Dedifferentiated amniotic fluid mesenchymal stem cell (primary cell): Measurements from ENCODE around the gene EPHB1.
"Not testable (repeated sequence)": the region's sequence is repeated elsewhere in the genome, so short reads cannot be mapped to it uniquely, and the experiment has no call there.

Source experiments
- DNase-seq: peaks from one replicate; pipeline ENCODE4 v3.0.0-alpha.2; 2016; ENCODE audit errors: extremely low spot score

EPHB1 gene

DNA sequence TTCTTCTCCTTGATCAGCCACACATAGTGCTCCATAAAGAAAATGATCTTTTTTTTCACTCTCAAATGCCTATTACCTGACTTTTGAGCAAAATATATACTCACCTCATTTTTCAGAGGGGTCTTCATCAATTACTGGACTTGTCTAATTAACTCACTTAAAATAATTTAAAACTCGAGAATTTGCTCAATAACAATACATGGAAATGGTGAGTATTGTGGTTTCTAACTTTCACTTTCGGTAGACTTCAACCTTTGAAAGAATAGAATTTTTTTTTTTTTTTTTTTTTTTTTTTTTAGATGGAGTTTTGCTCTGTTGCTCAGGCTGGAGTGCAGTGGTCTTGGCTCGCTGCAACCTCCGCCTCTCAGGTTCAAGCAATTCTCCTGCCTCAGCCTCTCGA, 17.7 kb upstream of the EPHB1 start:
- DNase-seq: no peak

DNA sequence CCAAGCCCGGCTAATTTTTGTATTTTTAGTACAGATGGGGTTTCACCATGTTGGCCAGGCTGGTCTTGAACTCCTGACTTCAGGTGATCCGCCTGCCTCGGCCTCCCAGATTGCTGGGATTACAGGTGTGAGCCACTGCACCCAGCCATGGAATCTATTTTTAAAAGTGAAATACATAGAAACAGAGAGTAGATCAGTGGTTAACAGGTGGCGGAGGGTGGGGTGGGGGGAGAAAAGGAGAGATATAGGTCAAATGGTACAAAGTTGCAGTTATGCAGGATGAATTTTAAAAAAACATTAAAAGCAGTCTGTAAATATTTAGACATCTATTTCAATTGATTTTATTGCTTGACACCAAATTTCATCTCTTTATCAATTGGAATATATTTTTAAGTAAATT, 6.8 kb upstream of the EPHB1 start:
- DNase-seq: not testable (repeated sequence)

DNA sequence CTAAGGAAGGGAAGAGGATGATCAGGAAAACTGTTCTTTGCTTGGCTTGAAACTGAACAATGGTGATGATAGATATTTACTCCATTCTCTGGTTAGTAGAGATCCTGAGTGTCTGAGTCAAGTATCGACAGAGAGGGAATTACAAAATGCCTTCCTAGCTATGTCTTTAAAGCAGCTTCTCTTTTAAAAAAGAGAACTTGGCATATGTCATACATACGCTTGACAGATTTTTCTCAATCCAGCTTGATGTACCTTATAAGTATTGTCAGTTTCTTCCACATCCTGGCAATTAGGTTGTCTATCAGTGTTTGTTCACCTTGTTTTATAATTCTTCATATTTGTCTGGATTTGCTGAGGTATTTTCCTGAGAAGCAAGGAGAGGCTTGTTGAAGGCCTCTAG, 5.0 kb upstream of the EPHB1 start:
- DNase-seq: no peak

GRCh38 chr3:134791992-134792391, 3.1 kb upstream of the EPHB1 start:
- no peak for DNase-seq

- no peak for DNase-seq
Measured at GRCh38 chr3:134792700-134793099, 2.4 kb upstream of the EPHB1 start.

GRCh38 chr3:134793562-134793961, 1.5 kb upstream of the EPHB1 start:
- no peak for DNase-seq

DNA sequence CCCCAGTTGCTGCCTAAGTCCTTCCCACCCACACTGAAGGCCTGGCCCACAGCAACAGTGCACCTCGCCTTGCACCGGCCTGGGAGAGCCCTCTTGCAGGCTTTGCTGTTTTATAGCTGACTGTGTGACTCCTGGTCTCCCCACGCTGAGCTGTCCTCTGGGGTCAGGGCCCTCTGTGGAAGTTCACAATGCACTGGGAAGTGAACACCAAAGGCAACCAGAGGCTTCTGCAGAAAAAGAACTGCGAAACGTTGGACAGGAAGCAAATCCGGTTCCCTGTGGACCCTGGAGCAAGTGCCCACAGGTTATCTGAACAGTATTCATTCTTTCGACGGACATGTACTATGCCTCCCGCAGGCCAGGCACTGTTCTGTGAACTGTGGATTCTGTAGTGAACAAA, 737 bp upstream of the EPHB1 start:
- no peak for DNase-seq

GRCh38 chr3:134795746-134796280, 753 bp downstream of the EPHB1 start:
- no peak for DNase-seq

DNA sequence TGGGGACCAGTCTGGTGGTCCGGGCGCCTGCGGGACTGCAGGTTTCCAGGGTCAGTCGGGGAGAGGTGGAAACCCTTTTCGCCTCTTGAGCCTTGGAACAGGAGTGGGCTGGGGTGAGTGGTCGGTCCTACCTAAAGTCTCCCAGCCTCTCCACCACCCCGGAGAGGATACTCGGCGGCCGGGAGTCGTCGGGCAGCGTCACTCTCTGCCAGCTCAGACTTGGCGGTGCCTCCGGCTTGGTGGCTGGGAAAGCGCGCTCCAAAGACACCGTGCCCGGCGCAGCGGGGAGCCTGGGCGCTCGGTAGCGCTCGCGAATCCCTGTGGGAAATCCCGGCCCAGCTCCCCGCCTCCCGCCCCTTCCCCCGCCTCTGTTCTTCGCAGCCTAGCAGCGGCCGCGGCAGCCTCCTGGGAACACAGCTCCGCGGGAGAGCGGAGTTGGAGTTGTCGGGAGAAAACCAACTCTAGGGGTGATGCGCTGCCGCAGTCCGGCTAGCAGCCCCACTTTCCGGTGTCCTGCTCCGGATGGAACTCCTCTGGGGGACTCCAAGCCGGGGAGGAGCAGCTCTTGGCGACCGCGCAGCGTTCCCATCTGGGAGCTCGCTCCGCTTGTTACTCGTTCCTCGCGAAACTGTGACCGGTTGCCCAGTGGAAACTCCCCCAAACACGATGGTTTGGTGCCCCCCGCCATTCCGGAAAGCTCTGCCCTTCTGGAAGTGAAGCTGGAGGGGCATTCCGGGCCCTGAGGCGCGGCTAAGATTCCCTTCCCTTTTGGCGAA, 1.4 kb downstream of the EPHB1 start:
- no peak for DNase-seq

GRCh38 chr3:134797057-134797740, 2.1 kb downstream of the EPHB1 start:
- no peak for DNase-seq

GRCh38 chr3:134797741-134798451, 2.8 kb downstream of the EPHB1 start:
- no peak for DNase-seq

GRCh38 chr3:134798681-134799311, 3.7 kb downstream of the EPHB1 start:
- DNase-seq: no peak

- DNase-seq: peak; percentile 46
Measured at GRCh38 chr3:134799393-134799792, 4.3 kb downstream of the EPHB1 start.

GRCh38 chr3:134801204-134801958, 6.3 kb downstream of the EPHB1 start:
- no peak for DNase-seq

- no peak for DNase-seq
Measured at GRCh38 chr3:134802428-134803050, 7.5 kb downstream of the EPHB1 start.

GRCh38 chr3:134803051-134803505, 8.0 kb downstream of the EPHB1 start:
- no peak for DNase-seq

DNA sequence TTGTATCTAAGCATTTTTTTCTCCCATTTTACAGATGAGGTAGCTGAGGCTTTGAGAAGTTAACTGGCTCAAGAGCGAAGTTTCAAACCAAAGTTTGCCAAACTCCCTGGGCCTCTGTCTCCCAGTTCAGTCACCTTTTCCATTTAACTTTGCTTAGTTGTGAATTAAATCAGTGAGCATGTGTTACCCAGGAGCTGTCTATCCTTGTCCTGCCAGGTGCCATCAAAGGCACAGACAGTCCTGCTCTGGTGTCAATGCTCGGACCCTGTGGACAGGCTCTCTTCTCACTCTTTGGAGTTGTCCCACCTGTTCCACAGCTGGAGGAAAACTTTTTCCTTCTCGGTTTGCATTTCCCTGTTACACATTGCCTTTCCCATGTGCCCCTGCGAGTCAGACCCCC, 8.6 kb downstream of the EPHB1 start:
- DNase-seq: no peak

DNA sequence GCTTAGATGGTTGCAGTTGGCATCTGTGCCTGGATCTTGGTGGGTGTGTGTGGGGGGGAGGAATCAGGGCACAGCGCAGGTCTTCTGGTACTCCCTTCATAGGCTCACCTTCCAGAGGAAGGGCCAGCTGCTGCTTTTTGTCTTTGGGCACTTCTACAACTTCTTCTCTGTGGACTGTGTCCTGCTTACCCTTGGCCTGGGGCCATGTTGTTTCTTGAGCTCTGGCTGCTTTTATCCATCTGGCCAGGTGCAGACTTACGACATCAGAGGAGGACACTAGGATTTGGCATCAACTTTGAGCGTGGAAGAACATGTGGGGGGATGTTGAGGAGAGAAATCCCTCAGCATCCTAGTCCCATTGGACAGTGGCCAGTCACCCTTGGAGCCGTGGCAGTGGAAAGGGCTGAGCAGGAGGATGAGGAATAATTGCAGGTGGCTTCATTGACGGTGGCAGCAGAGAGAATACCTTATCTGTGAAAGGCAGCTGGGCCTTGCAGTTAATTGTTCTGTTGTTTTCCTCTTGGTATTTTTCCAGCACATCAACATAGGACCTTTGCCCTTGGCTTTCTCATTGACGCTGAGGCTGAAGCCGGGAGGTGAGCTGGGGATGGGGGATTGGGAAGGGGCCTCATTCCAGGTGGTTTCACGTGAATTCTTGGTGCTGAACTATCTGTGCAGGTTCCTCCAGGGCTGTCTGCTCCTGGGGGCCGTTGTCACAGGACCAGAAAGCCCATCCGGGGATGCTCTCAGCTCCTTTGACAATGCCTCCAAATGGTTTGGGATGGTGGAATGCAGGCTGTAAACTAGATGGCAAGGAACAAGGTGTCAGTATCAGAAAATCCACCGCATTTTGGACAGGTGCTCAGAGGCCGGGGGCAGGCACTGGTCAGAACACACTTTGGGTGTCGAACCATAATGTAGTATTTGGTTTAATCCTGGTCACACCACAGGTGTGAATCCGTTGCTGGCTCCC, 9.7 kb downstream of the EPHB1 start:
- no peak for DNase-seq

DNA sequence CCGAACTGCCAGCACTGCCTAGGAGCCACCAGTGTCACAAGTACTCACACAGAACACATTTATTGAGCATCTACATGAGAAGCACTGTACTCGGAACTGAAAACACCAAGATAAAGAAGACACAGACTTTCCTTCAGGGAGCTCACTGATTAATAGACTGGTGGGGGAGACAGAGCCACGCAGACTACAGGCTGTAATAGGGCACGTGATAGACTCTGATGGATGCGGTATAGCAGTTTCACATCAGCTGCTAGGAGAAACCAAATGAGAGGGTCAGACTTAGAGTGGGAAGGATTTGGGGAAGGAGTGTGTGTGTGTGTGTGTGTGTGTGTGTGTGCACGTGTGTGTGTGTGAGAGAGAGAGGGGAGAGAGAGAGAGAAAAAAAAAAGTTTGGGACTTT, 12.1 kb downstream of the EPHB1 start:
- DNase-seq: no peak

- no peak for DNase-seq
Measured at GRCh38 chr3:134808835-134809234, 13.8 kb downstream of the EPHB1 start.
